GM19438 (cell line): ENCODE data around the gene C11orf91.

Experiments used
- ATAC-seq: cut with Tn5 transposase; IDR thresholded peaks from one replicate; pipeline ENCODE4 v1.9.1; 2021; ENCODE audit warnings: low read depth; ENCODE audit not compliant: unreplicated experiment

The C11orf91 gene

GRCh38 chr11:33654594-33654993 is 46.0 kb downstream of the C11orf91 start:
- ATAC-seq: no peak

- ATAC-seq: no peak
Measured at GRCh38 chr11:33652930-33653329, 47.7 kb downstream of the C11orf91 start.

- no peak for ATAC-seq
Measured at GRCh38 chr11:33652431-33652830, 48.2 kb downstream of the C11orf91 start.

- ATAC-seq: no peak
Measured at GRCh38 chr11:33651990-33652389, 48.6 kb downstream of the C11orf91 start.

- no peak for ATAC-seq
Measured at GRCh38 chr11:33651555-33651954, 49.1 kb downstream of the C11orf91 start.

GRCh38 chr11:33649944-33650343 is 50.7 kb downstream of the C11orf91 start:
- ATAC-seq: no peak
